Colonic mucosa (tissue), 4 donors: Measurements from ENCODE around the gene DNAH7. TPM values are rescaled to one million over a fixed set of nuclear protein-coding genes. Genes with fewer than 3 reads are reported as not detected.
"Not testable (repeated sequence)": the region's sequence is repeated elsewhere in the genome, so short reads cannot be mapped to it uniquely, and the experiment has no call there.

ENCODE experiments used
- DNase-seq: peaks from one replicate; pipeline ENCODE4 v3.0.0-alpha.2; 2020
- H3K27ac ChIP-seq: fragments of 200-600 bp; one replicate; pipeline ENCODE4 v1.8.0; 2021
- H3K27me3 ChIP-seq: fragments of 200-600 bp; one replicate; pipeline ENCODE4 v1.8.0; 2021
- H3K36me3 ChIP-seq: fragments of 200-600 bp; one replicate; pipeline ENCODE4 v1.8.0; 2021
- H3K4me1 ChIP-seq: fragments of 200-600 bp; one replicate; pipeline ENCODE4 v1.8.0; 2021; ENCODE audit warnings: mild to moderate bottlenecking
- H3K4me3 ChIP-seq: fragments of 200-600 bp; one replicate; pipeline ENCODE4 v1.8.0; 2021
- H3K9ac ChIP-seq, 2 donors: one replicate each; pipeline ENCODE4 v1.7.0; 2013; ENCODE audit warnings: control low read depth in 2 of 2, low read depth in 2 of 2, low read length in 2 of 2
- H3K9me3 ChIP-seq: fragments of 200-600 bp; one replicate; pipeline ENCODE4 v1.8.0; 2021
- intact Hi-C: fragments of 100-400 bp; cut with DNase I; formaldehyde crosslinking; loops from one replicate; pipeline ENCODE4 v1.14.1; 2022
- total RNA-seq, 2 donors: library from RNA; stranded (reverse); fragmentation: NEBNext Ultra II Directional in 1 of 2; extraction: Animal tissue kit (Norgen Biotek cat#: 25700) in 1 of 2; gene quantifications; one replicate each; pipeline ENCODE4 v1.2.1, GENCODE V29; 2021
- TF ChIP-seq, protein P1 (sequence below): fragments of 200-600 bp; IDR thresholded peaks from one replicate; pipeline ENCODE4 v1.8.0; 2022; ENCODE audit warnings: antibody characterized with exemption, mild to moderate bottlenecking
- donor health status: healthy.
- donor health status: DM: no; HTN: no; CAD: no.
- donor health status: DM: no; HTN: no; CAD: no.

The DNAH7 gene
- total RNA-seq, 2 donors from 2014 or later, result 0.91 to 2.0 TPM

DNA sequence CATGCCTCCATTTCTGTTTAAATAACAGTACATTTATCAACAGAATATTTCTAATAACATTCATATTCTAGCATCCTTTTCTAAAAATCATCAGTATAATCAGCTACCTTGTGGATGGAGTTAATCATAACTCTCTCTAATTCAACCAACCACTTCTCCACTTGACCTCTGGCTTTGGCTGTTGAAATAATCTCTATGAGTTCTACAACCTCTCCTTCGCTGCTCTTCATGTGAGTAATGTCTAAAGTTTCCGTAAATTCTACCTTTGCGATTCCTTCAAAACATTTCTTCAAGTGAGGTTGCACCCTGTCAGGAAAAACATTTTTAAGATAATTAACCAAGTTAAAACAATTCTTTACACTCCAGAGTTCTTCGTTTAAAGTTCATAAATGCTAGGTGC lies 134.2 kb downstream of the DNAH7 start:
- H3K27ac ChIP-seq, result no peak overlapping the region
- no peaks in the 10 kb centered on the region for H3K36me3 ChIP-seq
- no peak overlapping the region for H3K9ac ChIP-seq
- no peaks in the 10 kb centered on the region for H3K27me3 ChIP-seq
- H3K4me1 ChIP-seq, result no peaks in the 10 kb centered on the region
- no peaks in the 10 kb centered on the region for H3K9me3 ChIP-seq
- intact Hi-C loops, result loop anchor here (10.0 kb wide), 2 partner anchors 260 to 610 kb away; no protein-coding TSS in a partner anchor
- DNase-seq, result no peak
- TF ChIP-seq, protein P1, sequence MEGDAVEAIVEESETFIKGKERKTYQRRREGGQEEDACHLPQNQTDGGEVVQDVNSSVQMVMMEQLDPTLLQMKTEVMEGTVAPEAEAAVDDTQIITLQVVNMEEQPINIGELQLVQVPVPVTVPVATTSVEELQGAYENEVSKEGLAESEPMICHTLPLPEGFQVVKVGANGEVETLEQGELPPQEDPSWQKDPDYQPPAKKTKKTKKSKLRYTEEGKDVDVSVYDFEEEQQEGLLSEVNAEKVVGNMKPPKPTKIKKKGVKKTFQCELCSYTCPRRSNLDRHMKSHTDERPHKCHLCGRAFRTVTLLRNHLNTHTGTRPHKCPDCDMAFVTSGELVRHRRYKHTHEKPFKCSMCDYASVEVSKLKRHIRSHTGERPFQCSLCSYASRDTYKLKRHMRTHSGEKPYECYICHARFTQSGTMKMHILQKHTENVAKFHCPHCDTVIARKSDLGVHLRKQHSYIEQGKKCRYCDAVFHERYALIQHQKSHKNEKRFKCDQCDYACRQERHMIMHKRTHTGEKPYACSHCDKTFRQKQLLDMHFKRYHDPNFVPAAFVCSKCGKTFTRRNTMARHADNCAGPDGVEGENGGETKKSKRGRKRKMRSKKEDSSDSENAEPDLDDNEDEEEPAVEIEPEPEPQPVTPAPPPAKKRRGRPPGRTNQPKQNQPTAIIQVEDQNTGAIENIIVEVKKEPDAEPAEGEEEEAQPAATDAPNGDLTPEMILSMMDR, result no peak
- no peak overlapping the region for H3K4me3 ChIP-seq

DNA sequence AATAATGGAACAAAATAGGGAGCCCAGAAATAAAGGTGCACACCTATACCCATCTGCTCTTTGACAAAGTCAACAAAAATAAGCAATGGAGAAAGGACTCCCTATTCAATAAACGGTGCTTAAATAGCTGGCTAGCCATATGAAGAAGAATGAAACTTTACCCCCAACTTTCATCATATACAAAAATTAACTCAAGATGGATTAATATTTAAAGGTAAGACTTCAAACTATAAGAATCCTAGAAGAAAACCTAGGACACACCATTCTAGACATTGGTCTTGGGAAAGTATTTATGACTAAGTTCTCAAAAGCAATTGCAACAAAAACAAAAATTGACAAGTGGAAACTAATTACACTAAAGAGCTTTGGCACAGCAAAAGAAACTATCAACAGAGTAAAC lies 139.1 kb downstream of the DNAH7 start:
- no peak overlapping the region for H3K9ac ChIP-seq
- no peaks in the 10 kb centered on the region for H3K27me3 ChIP-seq
- TF ChIP-seq, protein P1, result no peak
- no peak overlapping the region for H3K27ac ChIP-seq
- no peaks in the 10 kb centered on the region for H3K4me1 ChIP-seq
- no peaks in the 10 kb centered on the region for H3K36me3 ChIP-seq
- no peak overlapping the region for H3K4me3 ChIP-seq
- intact Hi-C loops, result no loop called here
- no peaks in the 10 kb centered on the region for H3K9me3 ChIP-seq
- DNase-seq, result no peak

DNA sequence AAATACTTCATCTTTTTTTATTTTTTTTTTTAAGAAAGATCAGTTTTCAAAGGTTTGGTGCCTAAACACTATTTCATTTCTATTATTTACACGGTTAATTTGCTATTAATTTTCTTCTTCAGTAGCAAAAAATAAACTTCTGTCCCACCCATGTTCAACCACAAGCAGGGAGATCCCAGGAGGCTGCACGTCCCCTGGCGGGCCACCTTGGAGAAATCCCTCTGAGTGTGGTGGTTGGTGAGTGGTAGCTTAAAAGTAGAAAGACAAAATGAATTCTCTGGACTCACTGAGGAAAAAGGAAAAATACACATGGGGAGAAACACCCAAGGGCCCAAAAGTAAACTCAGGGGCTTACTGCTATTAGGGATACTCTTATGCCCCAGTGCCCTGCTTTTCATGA lies 143.5 kb downstream of the DNAH7 start:
- no peaks in the 10 kb centered on the region for H3K9me3 ChIP-seq
- intact Hi-C loops, result no loop called here
- H3K4me1 ChIP-seq, result no peaks in the 10 kb centered on the region
- no peaks in the 10 kb centered on the region for H3K36me3 ChIP-seq
- H3K27ac ChIP-seq, result no peak overlapping the region
- DNase-seq, result no peak
- TF ChIP-seq, protein P1, result no peak
- H3K9ac ChIP-seq, result no peak overlapping the region
- no peaks in the 10 kb centered on the region for H3K27me3 ChIP-seq
- no peak overlapping the region for H3K4me3 ChIP-seq

DNA sequence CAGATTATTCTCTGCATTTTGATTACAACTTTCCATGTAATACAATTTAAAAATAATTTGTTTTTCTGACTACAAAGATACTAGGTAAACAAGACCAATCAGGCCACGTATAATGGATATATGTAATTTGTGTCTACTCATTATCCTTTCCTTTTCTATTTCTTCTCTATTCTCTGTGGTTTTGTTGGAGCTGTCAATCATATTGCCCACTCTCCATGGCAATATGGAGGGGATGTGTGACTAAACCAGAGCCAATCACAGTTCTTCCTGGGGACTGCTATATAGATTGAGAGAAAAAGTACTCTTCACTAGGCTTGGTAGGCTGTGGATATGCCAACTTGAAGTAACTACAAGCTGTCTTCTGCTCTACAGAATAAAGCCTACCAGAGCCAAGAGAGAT lies 144.7 kb downstream of the DNAH7 start:
- no peaks in the 10 kb centered on the region for H3K27me3 ChIP-seq
- no peak overlapping the region for H3K27ac ChIP-seq
- no peak overlapping the region for H3K4me3 ChIP-seq
- TF ChIP-seq, protein P1, result no peak
- DNase-seq, result no peak
- no peaks in the 10 kb centered on the region for H3K4me1 ChIP-seq
- no peaks in the 10 kb centered on the region for H3K36me3 ChIP-seq
- no peaks in the 10 kb centered on the region for H3K9me3 ChIP-seq
- intact Hi-C loops, result no loop called here
- no peak overlapping the region for H3K9ac ChIP-seq

DNA sequence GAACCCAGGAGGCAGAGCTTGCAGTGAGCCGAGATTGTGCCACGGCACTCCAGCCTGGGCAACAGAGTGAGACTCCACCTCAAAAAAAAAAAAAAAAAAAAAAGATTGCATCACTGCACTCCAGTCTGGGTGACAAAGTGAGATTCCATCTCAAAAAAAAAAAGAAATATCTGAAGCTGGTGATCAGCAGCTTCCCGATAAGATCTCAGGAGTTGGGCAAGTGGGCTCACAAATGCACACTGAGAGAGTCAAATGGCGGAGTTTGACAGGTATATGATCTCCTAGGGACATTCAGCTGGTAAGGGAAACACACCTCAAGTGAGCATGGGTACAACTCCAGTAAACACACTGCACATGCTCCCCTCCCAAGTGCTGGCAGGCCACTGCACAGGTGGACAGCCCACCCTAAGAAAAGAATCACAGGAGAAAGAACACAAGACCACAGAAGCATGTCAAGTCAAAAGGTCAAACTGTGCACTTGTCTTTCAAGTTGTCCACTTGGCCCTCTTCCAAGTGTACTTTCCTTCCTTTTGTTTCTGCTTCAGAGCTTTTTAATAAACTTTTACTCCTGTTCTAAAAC lies 151.5 kb downstream of the DNAH7 start:
- H3K36me3 ChIP-seq, intact Hi-C loops, H3K9ac ChIP-seq, H3K9me3 ChIP-seq, H3K27ac ChIP-seq, DNase-seq, H3K27me3 ChIP-seq, H3K4me3 ChIP-seq, H3K4me1 ChIP-seq: not testable (repeated sequence)

DNA sequence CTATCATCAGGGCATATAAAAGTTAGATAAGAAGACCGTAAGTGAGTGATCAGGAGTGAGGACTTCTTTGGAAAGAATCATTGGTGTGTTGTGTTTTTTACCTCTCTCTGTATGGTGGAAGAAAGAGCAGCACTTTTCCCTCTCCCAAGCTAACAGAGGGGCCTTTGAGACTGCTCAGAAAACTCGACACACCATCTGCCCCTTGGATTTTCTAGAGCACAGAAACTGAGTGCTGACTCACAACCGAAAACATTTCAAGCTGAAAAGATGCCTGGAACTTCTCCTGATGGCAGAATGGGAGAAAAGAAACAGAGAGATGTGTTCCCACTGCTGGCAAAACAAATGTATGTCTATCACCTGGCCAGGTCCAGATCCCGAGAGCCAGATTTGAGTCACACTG lies 156.6 kb downstream of the DNAH7 start:
- Histone ChIP-seq H3K4me1 (no peaks in the 10 kb centered on the region), H3K36me3 (no peaks in the 10 kb centered on the region), H3K4me3 (no peak overlapping the region), H3K27ac (no peak overlapping the region), H3K27me3 (no peaks in the 10 kb centered on the region), H3K9ac (no peak overlapping the region), H3K9me3 (no peaks in the 10 kb centered on the region)
- intact Hi-C loops, result no loop called here
- TF ChIP-seq, protein P1, result no peak
- DNase-seq, result no peak
